HG02571 (cell line): Measurements from ENCODE around the gene TFDP1.

ENCODE experiments used
- ATAC-seq: cut with Tn5 transposase; IDR thresholded peaks from one replicate; pipeline ENCODE4 v1.9.1; 2021; ENCODE audit warnings: mild to moderate bottlenecking, moderate library complexity; ENCODE audit not compliant: unreplicated experiment

The TFDP1 gene

GRCh38 chr13:113660066-113660465 lies 75.5 kb downstream of the TFDP1 start:
- no peak for ATAC-seq

DNA sequence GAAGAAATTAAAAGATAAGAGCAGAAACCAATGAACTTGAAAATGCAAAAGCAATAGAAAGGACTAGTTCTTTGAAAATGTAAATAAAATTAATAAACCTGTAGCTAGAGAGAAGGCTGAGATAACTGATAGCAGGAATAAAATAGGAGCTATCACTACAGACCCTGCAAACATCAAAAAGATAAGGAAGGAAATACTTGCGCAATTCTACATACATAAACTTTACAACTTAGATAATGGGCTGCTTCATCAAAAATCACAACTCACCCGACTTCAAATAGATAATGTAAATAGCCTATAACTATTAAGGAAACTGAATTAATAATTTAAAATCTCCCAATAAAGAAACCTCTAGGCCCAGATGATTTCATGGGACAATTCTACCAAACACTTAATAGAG lies 77.0 kb downstream of the TFDP1 start:
- no peak for ATAC-seq

GRCh38 chr13:113663934-113664333 lies 79.4 kb downstream of the TFDP1 start:
- no peak for ATAC-seq

DNA sequence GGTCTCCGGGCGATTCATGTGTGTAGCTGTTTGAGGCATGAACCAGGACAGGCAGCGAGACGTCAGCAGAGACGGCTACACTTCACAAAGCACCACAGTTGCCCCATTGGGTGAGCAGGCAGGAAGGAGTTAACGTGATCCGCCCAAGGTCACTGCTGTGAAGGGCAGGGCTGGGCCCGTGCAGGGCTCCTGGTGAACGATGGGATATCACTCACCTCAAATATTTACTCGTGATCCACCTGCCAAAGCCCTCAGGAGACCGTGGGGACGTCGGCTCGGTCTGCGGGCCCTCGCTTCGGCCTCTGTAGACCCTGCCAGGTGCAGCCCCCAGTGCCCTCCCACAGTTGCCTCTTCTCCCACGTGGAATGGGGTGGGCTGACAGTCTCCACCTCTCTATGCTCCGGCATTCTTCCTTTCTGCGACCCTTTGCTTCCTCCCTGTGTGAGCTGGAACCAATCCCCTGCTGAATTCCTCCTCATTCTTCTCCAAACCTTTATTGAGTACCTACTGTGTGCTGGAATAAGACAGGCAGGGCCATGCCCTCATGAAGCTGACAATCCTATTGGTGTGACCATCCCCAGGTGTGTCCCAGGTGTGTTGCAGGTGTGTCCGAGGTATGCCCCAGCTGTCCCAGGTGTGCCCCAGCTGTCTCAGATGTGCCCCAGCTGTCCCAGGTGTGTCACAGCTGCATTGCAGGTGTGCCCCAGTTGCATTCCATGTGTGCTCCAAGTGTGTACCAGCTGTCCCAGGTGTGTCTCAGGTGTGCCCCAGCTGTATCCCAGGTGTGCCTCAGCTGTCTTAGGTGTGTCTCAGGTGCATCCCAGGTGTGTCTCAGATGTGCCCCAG lies 80.4 kb downstream of the TFDP1 start:
- ATAC-seq = no peak

DNA sequence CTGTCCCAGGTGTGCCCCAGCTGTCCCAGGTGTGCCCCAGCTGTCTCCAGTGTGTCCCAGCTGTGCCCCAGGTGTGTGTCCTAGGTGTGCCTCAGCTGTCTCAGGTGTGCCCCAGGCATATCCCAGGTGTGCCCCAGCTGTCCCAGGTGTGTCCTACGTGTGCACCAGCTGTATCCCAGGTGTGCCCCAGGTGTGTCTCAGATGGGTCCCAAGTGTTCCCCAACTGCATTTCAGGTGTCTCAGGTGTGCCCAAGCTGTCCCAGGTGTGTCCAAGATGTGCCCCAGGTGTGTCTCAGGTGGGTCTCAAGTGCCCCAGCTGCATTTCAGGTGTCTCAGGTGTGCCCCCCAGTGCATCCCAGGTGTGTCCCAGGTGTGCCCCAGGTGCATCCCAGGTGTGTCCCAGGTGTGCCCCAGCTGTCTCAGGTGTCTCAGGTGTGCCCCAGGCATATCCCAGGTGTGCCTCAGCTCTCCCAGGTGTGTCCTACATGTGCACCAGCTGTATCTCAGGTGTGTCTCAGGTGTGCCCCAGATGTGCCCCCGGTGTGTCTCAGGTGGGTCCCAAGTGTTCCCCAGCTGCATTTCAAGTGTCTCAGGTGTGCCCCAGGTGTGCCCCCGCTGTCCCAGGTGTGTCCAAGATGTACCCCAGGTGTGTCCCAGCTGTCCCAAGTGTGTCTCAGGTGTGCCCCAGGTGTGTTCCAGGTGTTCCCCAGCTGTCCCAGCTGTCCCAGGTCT lies 81.2 kb downstream of the TFDP1 start:
- no peak for ATAC-seq

DNA sequence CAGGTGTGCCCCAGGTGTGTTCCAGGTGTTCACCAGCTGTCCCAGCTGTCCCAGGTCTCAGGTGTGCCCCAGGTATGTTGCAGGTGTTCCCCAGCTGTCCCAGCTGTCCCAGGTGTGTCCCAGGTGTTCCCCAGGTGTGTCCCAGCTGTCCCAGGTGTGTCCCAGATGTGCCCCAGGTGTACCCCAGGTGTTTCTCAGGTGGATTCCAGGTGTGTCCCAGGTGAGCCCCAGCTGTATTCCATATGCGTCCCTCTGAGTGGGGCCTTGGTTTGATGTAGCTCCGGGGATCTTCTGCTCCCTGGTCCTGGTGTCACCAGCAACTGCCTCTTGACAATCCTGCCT lies 81.7 kb downstream of the TFDP1 start:
- no peak for ATAC-seq

- no peak for ATAC-seq
Measured at GRCh38 chr13:113666951-113667701, 82.6 kb downstream of the TFDP1 start, which contains the start of gene GRK1. Gene GRK1 (plus strand): TSS chr13:113667219. CDS start chr13:113667387, 168 bp downstream.

DNA sequence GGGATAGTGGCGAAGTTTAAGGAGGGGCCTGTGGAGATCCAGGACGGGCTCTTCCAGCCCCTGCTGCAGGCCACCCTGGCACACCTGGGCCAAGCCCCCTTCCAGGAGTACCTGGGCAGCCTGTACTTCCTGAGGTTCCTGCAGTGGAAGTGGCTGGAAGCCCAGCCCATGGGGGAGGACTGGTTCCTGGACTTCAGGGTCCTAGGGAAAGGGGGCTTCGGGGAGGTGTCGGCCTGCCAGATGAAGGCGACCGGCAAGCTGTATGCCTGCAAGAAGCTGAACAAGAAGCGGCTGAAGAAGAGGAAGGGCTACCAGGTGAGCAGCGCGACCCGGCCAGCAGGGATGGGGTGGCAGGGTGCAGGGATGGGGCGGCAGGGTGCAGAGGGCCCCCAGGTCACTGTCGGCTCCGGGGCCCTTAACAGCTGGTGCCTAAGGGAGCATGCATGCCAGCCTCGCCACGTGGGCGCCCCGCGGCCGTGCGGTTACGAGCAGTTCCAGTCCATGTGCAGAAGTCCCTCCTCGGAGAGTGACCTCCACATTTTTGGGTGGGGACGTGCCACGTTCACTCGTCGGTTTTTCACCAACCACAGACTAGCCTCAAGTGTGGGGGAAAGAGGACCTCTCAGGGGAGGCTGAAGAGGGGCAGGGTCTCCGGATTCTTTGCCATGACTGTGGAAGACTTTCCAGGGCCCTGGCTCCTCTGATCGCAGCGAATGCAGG lies 83.4 kb downstream of the TFDP1 start:
- no peak for ATAC-seq

- no peak for ATAC-seq
Measured at GRCh38 chr13:113668491-113668971, 84.0 kb downstream of the TFDP1 start.

GRCh38 chr13:113669231-113669754 lies 84.7 kb downstream of the TFDP1 start:
- no peak for ATAC-seq

DNA sequence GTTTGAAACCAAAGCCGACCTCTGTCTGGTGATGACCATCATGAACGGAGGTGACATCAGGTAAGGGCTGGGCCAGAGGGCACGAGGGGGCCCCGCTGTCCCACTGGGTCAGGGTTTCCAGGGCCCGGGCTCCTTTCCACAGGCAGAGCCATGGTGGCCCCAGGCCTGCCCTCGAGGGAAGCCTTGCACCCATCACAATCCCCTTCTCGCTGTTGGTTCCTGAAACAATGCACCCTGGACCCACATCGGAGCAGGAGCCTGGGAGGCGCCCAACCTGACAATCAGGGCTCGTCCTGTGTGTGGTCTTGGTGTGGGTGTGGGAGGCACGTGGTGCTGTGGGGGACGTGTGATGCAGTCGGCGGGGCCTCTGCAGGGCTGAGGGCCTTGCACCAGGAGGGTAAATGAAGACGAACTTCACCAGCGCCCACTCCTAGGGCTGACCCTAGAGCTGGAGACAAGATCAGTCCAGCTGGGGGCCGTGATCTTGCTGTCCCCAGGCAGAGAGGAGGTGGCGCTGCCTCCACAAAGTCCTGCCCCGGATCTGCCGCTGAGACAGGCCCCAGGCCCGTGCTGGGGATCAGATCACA lies 85.3 kb downstream of the TFDP1 start:
- no peak for ATAC-seq

- ATAC-seq = no peak
Measured at GRCh38 chr13:113670541-113670940, 86.0 kb downstream of the TFDP1 start.

GRCh38 chr13:113671066-113672001 lies 86.8 kb downstream of the TFDP1 start:
- ATAC-seq = no peak

DNA sequence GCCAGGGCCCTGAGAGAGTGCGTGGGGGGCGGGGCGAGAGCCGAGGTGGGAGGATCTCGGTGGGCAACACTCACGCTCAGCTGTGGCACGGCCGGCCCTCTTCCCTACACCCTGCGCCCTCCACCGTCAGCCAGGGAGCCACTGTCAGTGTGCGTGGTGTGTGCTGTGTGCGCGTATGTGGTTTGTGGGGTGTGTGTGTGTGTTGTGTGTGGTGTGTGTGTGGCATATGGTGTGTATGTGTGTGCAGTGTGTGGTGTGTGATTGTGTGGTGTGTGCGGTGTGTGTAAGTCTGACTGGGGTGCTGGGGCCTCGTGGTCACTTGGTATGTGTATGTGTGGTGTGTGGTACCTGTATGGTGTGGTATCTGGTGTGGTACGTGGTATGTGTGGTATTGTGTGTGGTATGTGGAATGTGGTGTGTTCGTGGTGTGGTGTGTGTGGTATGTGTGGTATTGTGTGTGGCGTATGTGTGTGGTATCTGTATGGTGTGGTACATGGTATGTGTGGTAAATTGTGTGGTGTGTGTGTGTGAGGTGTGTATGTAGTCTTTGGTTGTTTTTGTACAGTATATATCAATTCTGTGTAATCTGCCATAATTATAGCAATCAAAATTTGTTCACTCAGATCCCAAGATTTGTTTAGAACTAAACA lies 87.6 kb downstream of the TFDP1 start:
- no peak for ATAC-seq
